GM21381 (cell line): ENCODE measurements around the gene TET2.
"Not testable (repeated sequence)": the region's sequence is repeated elsewhere in the genome, so short reads cannot be mapped to it uniquely, and the experiment has no call there.

Source experiments
- ATAC-seq: cut with Tn5 transposase; IDR thresholded peaks from one replicate; pipeline ENCODE4 v1.9.1; 2021; ENCODE audit warnings: mild to moderate bottlenecking, moderate library complexity; ENCODE audit not compliant: unreplicated experiment

Gene TET2

GRCh38 chr4:105281124-105281415 is 134.4 kb downstream of the TET2 start:
- no peak for ATAC-seq

DNA sequence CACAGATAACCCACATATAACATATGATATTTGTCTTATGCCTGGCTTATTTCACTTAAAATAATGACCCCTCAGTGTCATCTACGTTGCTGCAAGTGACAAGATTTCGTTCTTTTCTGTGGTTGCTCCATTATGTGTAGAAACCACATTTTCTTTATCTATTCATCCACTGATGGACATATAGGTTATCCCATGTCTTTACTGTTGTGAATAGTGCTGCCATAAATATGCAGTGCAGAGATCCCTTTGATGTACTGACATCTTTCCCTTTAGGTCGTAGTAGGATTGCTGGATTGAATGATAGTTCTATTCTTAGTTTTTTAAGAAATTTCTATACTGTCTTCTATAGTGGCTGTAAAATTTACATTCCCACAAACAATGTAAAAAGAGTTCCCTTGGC is 135.8 kb downstream of the TET2 start:
- ATAC-seq = no peak

- ATAC-seq = no peak
Measured at GRCh38 chr4:105283501-105283900, 136.8 kb downstream of the TET2 start.

DNA sequence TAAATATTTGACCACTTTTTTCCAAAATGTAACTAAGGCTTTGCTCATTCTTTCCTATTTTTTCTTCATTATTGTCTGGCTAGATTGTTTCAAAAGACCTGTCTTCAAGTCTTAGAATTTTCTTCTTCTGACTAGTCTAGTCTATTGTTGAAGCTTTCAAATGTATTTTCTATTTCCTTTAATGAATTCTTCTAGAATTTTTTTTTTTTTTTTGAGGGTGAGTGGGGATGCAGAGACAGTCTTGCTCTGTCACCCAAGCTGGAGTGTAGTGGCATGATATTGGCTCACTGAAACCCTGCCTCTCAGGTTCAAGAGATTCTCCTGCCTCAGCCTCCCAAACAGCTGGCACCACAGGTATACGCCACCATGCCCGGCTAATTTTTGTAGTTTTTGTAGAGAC is 141.4 kb downstream of the TET2 start:
- no peak for ATAC-seq

DNA sequence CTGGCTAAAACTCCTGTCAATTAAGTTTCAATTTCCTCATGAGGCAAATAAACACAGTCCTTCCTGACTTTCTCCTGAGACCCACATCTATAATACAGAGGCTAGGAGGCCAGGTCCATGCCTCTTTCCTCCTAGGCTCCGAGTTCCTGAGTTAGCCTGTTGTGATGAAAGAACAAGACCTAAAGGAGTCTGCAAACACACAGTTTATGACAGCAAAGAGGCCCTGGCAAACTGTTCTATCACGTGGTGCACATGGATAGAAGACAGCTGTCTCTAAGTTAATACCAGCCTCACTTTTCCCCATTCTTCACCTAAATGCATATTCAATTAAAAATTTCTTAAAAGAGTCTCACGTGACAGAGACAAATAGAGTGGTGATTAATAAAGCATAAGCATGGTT is 145.2 kb downstream of the TET2 start:
- no peak for ATAC-seq

DNA sequence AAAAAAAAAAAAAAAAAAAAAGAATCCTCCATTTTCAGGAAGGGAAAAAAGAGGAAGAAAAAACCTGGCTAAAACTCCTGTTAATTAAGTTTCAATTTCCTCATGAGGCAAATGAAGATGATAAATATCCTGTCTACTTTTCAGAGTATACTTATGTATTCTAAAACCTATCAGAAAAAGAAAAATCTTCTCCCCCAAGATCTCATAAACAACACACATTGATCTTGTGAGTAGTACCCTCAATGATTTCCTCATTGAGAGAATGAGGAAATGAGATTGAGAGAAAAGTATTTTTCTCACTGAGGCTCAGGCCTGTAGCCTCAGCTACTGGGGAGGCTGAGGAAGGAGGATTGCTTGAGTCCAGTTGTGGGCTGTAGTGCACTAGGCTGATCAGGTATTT is 146.7 kb downstream of the TET2 start:
- no peak for ATAC-seq

DNA sequence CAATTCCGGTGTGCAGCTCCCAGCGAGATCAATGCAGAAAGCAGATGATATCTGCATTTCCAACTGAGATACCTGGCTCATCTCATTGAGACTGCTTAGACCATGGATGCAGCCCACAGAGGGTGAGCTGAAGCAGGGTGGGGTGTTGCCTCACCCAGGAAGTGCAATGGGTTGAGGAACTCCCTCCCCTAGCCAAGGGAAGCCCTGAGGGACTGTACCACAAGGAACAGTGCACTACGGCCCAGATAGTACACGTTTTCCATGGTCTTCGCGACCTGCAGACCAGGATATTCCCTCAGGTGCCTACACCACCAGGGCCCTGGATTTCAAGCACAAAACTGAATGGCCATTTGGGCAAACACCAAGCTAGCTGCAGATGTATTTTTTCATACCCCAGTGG is 150.0 kb downstream of the TET2 start:
- no peak for ATAC-seq

- ATAC-seq = not testable (repeated sequence)
Measured at GRCh38 chr4:105299027-105299426, 152.4 kb downstream of the TET2 start.

- ATAC-seq = no peak
Measured at GRCh38 chr4:105304085-105304484, 157.4 kb downstream of the TET2 start.

DNA sequence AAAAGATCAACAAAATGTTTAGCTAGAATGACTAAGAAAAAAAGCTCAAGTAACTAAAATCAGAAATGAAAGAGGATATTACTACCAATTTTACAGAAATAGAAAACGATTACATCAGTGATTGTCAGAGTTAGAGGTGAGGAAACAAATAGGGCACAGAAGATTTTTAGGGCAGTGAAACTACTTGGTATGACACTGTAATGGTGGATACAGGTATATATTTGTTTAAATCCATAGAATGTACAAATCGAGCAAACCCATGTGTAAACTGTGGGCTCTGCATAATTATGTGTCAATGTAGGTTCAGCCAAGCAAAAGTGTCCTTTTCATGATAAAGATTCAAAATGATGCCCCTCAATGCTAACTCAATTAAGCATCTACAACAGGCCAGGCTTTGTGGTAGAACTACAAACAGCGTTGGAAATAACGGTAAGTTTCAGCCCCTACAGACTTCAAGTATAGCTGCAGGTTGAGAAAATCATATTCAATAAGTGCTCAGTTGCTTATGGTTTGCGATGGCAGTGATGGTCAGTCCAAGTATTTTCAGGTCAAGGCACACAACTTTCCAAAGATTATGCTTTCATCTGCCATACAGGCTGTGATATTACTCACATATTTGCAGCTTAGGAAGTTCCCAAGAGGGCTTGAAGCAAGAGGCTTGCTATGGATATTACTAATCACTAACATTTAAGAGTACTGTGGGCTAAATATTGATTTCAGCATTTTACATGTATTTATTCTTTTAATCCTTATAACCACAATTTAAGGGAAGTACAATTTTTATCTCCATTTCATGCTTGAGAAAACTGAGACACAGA is 158.6 kb downstream of the TET2 start:
- peak; percentile 35 for ATAC-seq

DNA sequence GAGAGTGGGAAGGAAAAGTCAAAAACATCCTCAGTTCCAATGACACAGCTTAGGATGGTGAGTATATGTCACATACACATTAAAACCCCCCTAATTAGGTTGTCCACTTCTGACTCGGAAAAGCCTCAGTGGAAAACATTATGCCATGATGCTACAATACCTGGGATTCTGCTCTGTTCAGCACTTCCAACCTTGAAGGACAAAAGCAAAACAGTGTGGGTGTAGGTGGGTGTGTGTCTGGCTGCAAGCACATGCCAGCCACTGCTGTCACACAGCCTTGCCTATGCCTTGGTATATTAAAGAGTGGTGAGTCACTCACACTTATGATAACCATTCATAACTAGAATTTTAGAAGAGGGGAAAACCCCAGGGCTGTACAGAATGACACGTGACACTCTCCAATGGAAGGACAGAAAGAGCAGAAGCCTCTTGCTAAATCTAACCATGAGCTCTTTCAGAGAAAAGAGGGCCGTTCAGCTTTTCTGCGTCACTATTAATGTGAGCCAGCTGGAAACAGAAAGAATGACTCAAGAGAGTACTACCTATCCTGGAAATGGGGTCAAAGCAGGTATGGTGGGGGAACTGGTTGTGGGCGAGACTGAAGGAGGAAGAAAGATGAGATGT is 159.6 kb downstream of the TET2 start:
- peak; percentile 90 for ATAC-seq

DNA sequence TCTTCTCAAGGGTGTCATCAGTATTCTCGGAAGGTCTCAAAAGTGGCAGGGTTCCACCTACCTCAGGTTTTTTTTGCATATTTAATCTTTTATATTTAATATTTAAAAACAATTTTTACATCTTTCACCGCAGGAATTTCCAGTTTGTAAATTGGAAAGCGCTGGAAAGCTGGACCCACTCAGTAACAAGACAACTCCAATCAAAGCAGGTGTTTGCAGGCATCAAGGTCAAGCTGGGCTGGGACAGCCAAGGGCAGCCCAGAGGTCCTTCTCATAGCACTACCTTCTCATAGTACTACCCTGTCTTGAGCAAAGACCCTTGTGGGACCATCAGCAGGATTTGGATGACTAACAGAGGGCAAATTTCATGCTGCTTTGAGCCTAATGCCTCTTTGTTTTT is 160.1 kb downstream of the TET2 start:
- no peak for ATAC-seq

DNA sequence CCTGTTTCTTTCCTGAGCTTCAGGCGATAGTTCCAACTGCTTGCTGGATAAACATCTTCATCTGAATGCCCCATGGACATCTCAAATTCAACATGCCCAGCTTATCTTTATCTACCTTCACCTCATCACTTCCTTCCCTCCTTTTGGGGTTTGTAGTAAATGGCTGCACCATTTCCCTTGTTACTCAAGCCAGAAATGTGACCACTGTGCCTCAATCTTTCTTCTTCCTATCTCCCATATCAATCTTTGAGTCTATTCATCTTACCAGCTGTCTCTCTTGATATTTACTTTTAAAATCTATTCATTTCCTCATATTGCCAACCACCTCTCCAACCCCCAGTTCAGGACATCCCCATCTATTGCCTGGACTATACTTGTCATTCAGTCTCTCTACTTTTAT is 171.8 kb downstream of the TET2 start:
- ATAC-seq = no peak

DNA sequence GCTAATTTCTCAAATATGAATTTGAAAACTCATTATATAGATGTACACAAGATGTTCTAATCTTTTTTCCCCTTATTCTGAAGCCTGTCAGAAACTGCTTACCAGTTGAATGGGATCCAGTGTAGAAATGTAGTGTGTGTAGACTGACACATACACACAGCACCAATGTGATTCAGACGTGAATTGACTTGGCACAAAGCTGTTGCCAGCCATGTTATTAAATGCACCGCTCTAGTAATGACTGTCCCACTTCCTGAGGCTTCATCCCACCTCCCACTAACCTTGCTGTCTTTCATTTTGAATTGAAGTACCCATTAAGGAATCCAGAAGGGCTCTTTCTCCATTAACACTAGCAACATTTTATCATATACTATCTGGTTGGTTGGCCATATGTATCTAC is 180.5 kb downstream of the TET2 start:
- no peak for ATAC-seq

- ATAC-seq = no peak
Measured at GRCh38 chr4:105327956-105328355, 181.3 kb downstream of the TET2 start.

GRCh38 chr4:105329081-105329480 is 182.4 kb downstream of the TET2 start:
- no peak for ATAC-seq
